ENCODE data around the gene PHACTR4. TPM values are rescaled to one million over a fixed set of nuclear protein-coding genes. Genes with fewer than 3 reads are reported as not detected.
A peak's percentile ranks its signal among the peaks of the same experiment; 100 is the strongest.
"Not testable (repeated sequence)": the region's sequence is repeated elsewhere in the genome, so short reads cannot be mapped to it uniquely, and the experiment has no call there.

Gene PHACTR4
- total and polyA plus RNA-seq, 2 experiments from 2014 or later: 35.4 to 47.1 TPM

- no peak overlapping the region for H3K4me3 Mint-ChIP-seq
- peaks cover 5% of the 10 kb centered on the region; the same call in 1 of the 3 replicates for H3K9me3 Mint-ChIP-seq
- H3K27ac ChIP-seq (ENCODE audit: low read depth): no peak overlapping the region
- peaks cover 8% of the 10 kb centered on the region; the same call in 1 of the 3 replicates for H3K4me1 Mint-ChIP-seq
- H3K27ac Mint-ChIP-seq: no peak overlapping the region
- no peaks in the 10 kb centered on the region for H3K4me1 ChIP-seq (ENCODE audit: insufficient read depth)
- H3K4me3 ChIP-seq: no peak overlapping the region
- peaks cover 7% of the 10 kb centered on the region for H3K27me3 Mint-ChIP-seq (ENCODE audit: insufficient read depth, low read depth, poor library complexity)
- TF ChIP-seq CREB1 (CRISPR knock-in tag; IDR thresholded peaks at IDR 0.05; ENCODE audit: low read depth) (no peak), STAT1 (IDR thresholded peaks at IDR 0.05; ENCODE audit: unreplicated experiment) (no peak), ZNF331 (CRISPR knock-in tag; IDR thresholded peaks at IDR 0.05; ENCODE audit: low read depth) (no peak), ZNF114 (CRISPR knock-in tag; IDR thresholded peaks at IDR 0.05) (no peak), JUNB (IDR thresholded peaks at IDR 0.05; ENCODE audit: unreplicated experiment) (no peak), CTCF (conservative IDR thresholded peaks at IDR 0.05; ENCODE audit: low read depth in 2 of 2) (no peak), EZH2 (IDR thresholded peaks at IDR 0.05; ENCODE audit: low read depth, unreplicated experiment) (no peak)
- no peaks in the 10 kb centered on the region for H3K79me2 ChIP-seq (replicated peaks; ENCODE audit: insufficient read depth)
- H3K36me3 ChIP-seq (ENCODE audit: insufficient read depth): peaks cover 5% of the 10 kb centered on the region; the same call in 1 of the 2 replicates
- H3K9me2 ChIP-seq (ENCODE audit: insufficient read depth): no peaks in the 10 kb centered on the region
- no peaks in the 10 kb centered on the region for H3K27me3 ChIP-seq (ENCODE audit: insufficient read depth)
- H4K20me1 ChIP-seq (replicated peaks; ENCODE audit: insufficient read depth): no peaks in the 10 kb centered on the region
- DNase-seq (ENCODE audit: low spot score) (no peak), ATAC-seq (no peak)
- H3K36me3 Mint-ChIP-seq (ENCODE audit: low read depth): peaks cover 6% of the 10 kb centered on the region; the same call in 1 of the 3 replicates
- H3F3A ChIP-seq (replicated peaks; ENCODE audit: low read depth): no peaks in the 10 kb centered on the region
- no peak overlapping the region for H3K4me2 ChIP-seq
- no peak overlapping the region for H2AFZ ChIP-seq
Measured at GRCh38 chr1:28326984-28327383, 42.6 kb upstream of the PHACTR4 start.

GRCh38 chr1:28327431-28327830 lies 42.1 kb upstream of the PHACTR4 start:
- H3K36me3 Mint-ChIP-seq (ENCODE audit: low read depth); H3K4me3 ChIP-seq; H3K4me1 Mint-ChIP-seq; H3K27ac Mint-ChIP-seq; H3K4me2 ChIP-seq; H3K27ac ChIP-seq (ENCODE audit: low read depth); H3K9me2 ChIP-seq (ENCODE audit: insufficient read depth); H3K4me1 ChIP-seq (ENCODE audit: insufficient read depth); H3K79me2 ChIP-seq (replicated peaks; ENCODE audit: insufficient read depth); ATAC-seq; H3K36me3 ChIP-seq (ENCODE audit: insufficient read depth); H3K27me3 ChIP-seq (ENCODE audit: insufficient read depth); DNase-seq (ENCODE audit: low spot score); H3K27me3 Mint-ChIP-seq (ENCODE audit: insufficient read depth, low read depth, poor library complexity); H3K9me3 Mint-ChIP-seq; H4K20me1 ChIP-seq (replicated peaks; ENCODE audit: insufficient read depth); H2AFZ ChIP-seq; H3F3A ChIP-seq (replicated peaks; ENCODE audit: low read depth): not testable (repeated sequence)
- peak overlapping the region; percentile 87; the same call in 1 of the 3 replicates for H3K4me3 Mint-ChIP-seq

GRCh38 chr1:28328228-28328648 lies 41.3 kb upstream of the PHACTR4 start:
- H3K27ac ChIP-seq (ENCODE audit: low read depth): no peak overlapping the region
- peak overlapping the region; percentile 56 for H3K4me3 ChIP-seq
- H3K9me2 ChIP-seq (ENCODE audit: insufficient read depth): no peaks in the 10 kb centered on the region
- Mint-ChIP-seq H3K27me3 (ENCODE audit: insufficient read depth, low read depth, poor library complexity) (peaks cover 7% of the 10 kb centered on the region), H3K4me1 (peaks cover 8% of the 10 kb centered on the region; the same call in 1 of the 3 replicates), H3K27ac (peak overlapping the region; percentile 97), H3K9me3 (peaks cover 5% of the 10 kb centered on the region; the same call in 1 of the 3 replicates), H3K4me3 (peak overlapping the region; percentile 87), H3K36me3 (ENCODE audit: low read depth) (peaks cover 13% of the 10 kb centered on the region)
- H3K27me3 ChIP-seq (ENCODE audit: insufficient read depth): no peaks in the 10 kb centered on the region
- no peak for TF ChIP-seq STAT1 (IDR thresholded peaks at IDR 0.05; ENCODE audit: unreplicated experiment)
- TF ChIP-seq CREB1 (CRISPR knock-in tag; IDR thresholded peaks at IDR 0.05; ENCODE audit: low read depth): no peak
- TF ChIP-seq POLR2AphosphoS5 (IDR thresholded peaks at IDR 0.05; ENCODE audit: low read depth): no peak
- no peak for TF ChIP-seq CTCF (conservative IDR thresholded peaks at IDR 0.05; ENCODE audit: low read depth in 2 of 2)
- no peak for DNase-seq (ENCODE audit: low spot score)
- H3F3A ChIP-seq (replicated peaks; ENCODE audit: low read depth): no peaks in the 10 kb centered on the region
- no peaks in the 10 kb centered on the region for H3K4me1 ChIP-seq (ENCODE audit: insufficient read depth)
- no peaks in the 10 kb centered on the region for H3K79me2 ChIP-seq (replicated peaks; ENCODE audit: insufficient read depth)
- no peak for ATAC-seq
- 0 out of 2 replicates have a peak overlapping the region, but pooled peaks have one; percentile 0 for H2AFZ ChIP-seq
- 0 out of 2 replicates have a peak overlapping the region, but pooled peaks have one; percentile 2 for H3K4me2 ChIP-seq
- peaks cover 6% of the 10 kb centered on the region; the same call in 1 of the 2 replicates for H3K36me3 ChIP-seq (ENCODE audit: insufficient read depth)
- no peaks in the 10 kb centered on the region for H4K20me1 ChIP-seq (replicated peaks; ENCODE audit: insufficient read depth)

All from GM23338 (cell line).